GM19043 (cell line): ENCODE data around the gene HBS1L.

Experiments used
- ATAC-seq: cut with Tn5 transposase; IDR thresholded peaks from one replicate; pipeline ENCODE4 v1.9.1; 2021; ENCODE audit warnings: low read depth; ENCODE audit not compliant: unreplicated experiment

Gene HBS1L

GRCh38 chr6:134954272-134955000, 100.2 kb downstream of the HBS1L start:
- no peak for ATAC-seq

- ATAC-seq: no peak
These were observed 102.9 kb downstream of the HBS1L start for GRCh38 chr6:134951494-134952263.

- no peak for ATAC-seq
These were observed 104.1 kb downstream of the HBS1L start for GRCh38 chr6:134950482-134950881.

GRCh38 chr6:134949927-134950326, 104.7 kb downstream of the HBS1L start, which contains the start of gene ALDH8A1:
Gene ALDH8A1, minus strand, starts transcription at chr6:134950101. Its CDS starts 48 bp downstream, at chr6:134950053.
- no peak for ATAC-seq

GRCh38 chr6:134948691-134949090, 105.9 kb downstream of the HBS1L start:
- ATAC-seq: no peak

- no peak for ATAC-seq
These were observed 106.5 kb downstream of the HBS1L start for GRCh38 chr6:134948142-134948541.

- no peak for ATAC-seq
These were observed 109.6 kb downstream of the HBS1L start for GRCh38 chr6:134945045-134945444.

- no peak for ATAC-seq
These were observed 111.0 kb downstream of the HBS1L start for GRCh38 chr6:134943522-134944111.

- ATAC-seq: no peak
These were observed 115.7 kb downstream of the HBS1L start for GRCh38 chr6:134938896-134939295.

- no peak for ATAC-seq
These were observed 117.2 kb downstream of the HBS1L start for GRCh38 chr6:134937426-134937825.

- no peak for ATAC-seq
These were observed 117.7 kb downstream of the HBS1L start for GRCh38 chr6:134936931-134937330.

- no peak for ATAC-seq
These were observed 118.1 kb downstream of the HBS1L start for GRCh38 chr6:134936476-134936875.

- no peak for ATAC-seq
These were observed 119.7 kb downstream of the HBS1L start for GRCh38 chr6:134934793-134935485.

GRCh38 chr6:134932535-134933470, 121.8 kb downstream of the HBS1L start:
- ATAC-seq: no peak

- no peak for ATAC-seq
These were observed 122.5 kb downstream of the HBS1L start for GRCh38 chr6:134932098-134932497.

GRCh38 chr6:134930463-134930862, 124.2 kb downstream of the HBS1L start:
- no peak for ATAC-seq

GRCh38 chr6:134928151-134928900, 126.3 kb downstream of the HBS1L start:
- no peak for ATAC-seq

- no peak for ATAC-seq
These were observed 128.8 kb downstream of the HBS1L start for GRCh38 chr6:134925800-134926199.

GRCh38 chr6:134921721-134922261, 132.8 kb downstream of the HBS1L start:
- no peak for ATAC-seq
